Right kidney (tissue), 1 donor: ENCODE data around the gene RUNDC3A.
A peak's percentile ranks its signal among the peaks of the same experiment; 100 is the strongest.
"Not testable (repeated sequence)": the region's sequence is repeated elsewhere in the genome, so short reads cannot be mapped to it uniquely, and the experiment has no call there.

Experiments used
- DNase-seq: peaks from one replicate; pipeline ENCODE4 v3.0.0-alpha.2; 2016

The RUNDC3A gene

GRCh38 chr17:44359006-44359405 is 50.6 kb downstream of the RUNDC3A start:
- no peak for DNase-seq

- no peak for DNase-seq
Observed at GRCh38 chr17:44359458-44360143, 51.2 kb downstream of the RUNDC3A start.

- DNase-seq = no peak
Observed at GRCh38 chr17:44360144-44360533, 51.7 kb downstream of the RUNDC3A start.

GRCh38 chr17:44360826-44361225 is 52.4 kb downstream of the RUNDC3A start:
- DNase-seq = peak; percentile 58

- no peak for DNase-seq
Observed at GRCh38 chr17:44361292-44362260, 53.2 kb downstream of the RUNDC3A start.

GRCh38 chr17:44362459-44362948 is 54.1 kb downstream of the RUNDC3A start:
- DNase-seq = no peak

GRCh38 chr17:44362949-44363612 is 54.7 kb downstream of the RUNDC3A start:
- DNase-seq = no peak

GRCh38 chr17:44363613-44364159 is 55.3 kb downstream of the RUNDC3A start, which contains the start of gene FAM171A2:
Gene FAM171A2 (minus strand): TSS chr17:44363853. CDS start chr17:44363714, 139 bp downstream.
- DNase-seq = no peak

- DNase-seq = not testable (repeated sequence)
Observed at GRCh38 chr17:44365051-44365450, 56.6 kb downstream of the RUNDC3A start.

GRCh38 chr17:44367231-44367979 is 59.0 kb downstream of the RUNDC3A start:
- DNase-seq = no peak
